Immature natural killer cell (primary cell): Measurements from ENCODE around the gene EPB41L1. TPM values are rescaled to one million over a fixed set of nuclear protein-coding genes. Genes with fewer than 3 reads are reported as not detected.

ENCODE experiments used
- DNase-seq, 3 donors: peaks; one replicate each; pipeline ENCODE4 v3.0.0; 2022; ENCODE audit warnings: mixed read lengths in 1 of 3
- H3K27ac Mint-ChIP-seq, 6 donors: one replicate each; pipeline ENCODE4 v1.8.0; 2020; ENCODE audit warnings: mixed read lengths in 6 of 6, mild to moderate bottlenecking in 5 of 6, inconsistent platforms in 4 of 6, moderate library complexity in 3 of 6
- H3K27me3 Mint-ChIP-seq, 3 donors: one replicate each; pipeline ENCODE4 v1.8.0; 2020 to 2021; ENCODE audit warnings: low read depth in 3 of 3, mild to moderate bottlenecking in 3 of 3, mixed read lengths in 3 of 3, moderate library complexity in 3 of 3, inconsistent platforms in 1 of 3
- H3K36me3 Mint-ChIP-seq, 3 donors: one replicate each; pipeline ENCODE4 v1.8.0; 2020; ENCODE audit warnings: mixed read lengths in 3 of 3, inconsistent platforms in 2 of 3, mild to moderate bottlenecking in 2 of 3
- H3K4me1 Mint-ChIP-seq, 2 donors: one replicate each; pipeline ENCODE4 v1.8.0; 2020; ENCODE audit warnings: inconsistent platforms in 2 of 2, mild to moderate bottlenecking in 2 of 2, mixed read lengths in 2 of 2, moderate library complexity in 1 of 2
- H3K4me3 Mint-ChIP-seq, 5 donors: one replicate each; pipeline ENCODE4 v1.8.0; 2020; ENCODE audit warnings: mild to moderate bottlenecking in 5 of 5, mixed read lengths in 5 of 5, inconsistent platforms in 3 of 5, moderate library complexity in 3 of 5
- H3K9me3 Mint-ChIP-seq, 6 donors: one replicate each; pipeline ENCODE4 v1.8.0; 2020; ENCODE audit warnings: mild to moderate bottlenecking in 6 of 6, mixed read lengths in 6 of 6, inconsistent platforms in 4 of 6, moderate library complexity in 3 of 6
- polyA plus RNA-seq, 3 donors: library from polyadenylated mRNA; unstranded; fragments of 300-500 nt; fragmentation: Illumina TruSeq; gene quantifications; one replicate each; pipeline ENCODE4 v1.2.3, GENCODE V29; 2021

The EPB41L1 gene
- not detected for polyA plus RNA-seq

DNA sequence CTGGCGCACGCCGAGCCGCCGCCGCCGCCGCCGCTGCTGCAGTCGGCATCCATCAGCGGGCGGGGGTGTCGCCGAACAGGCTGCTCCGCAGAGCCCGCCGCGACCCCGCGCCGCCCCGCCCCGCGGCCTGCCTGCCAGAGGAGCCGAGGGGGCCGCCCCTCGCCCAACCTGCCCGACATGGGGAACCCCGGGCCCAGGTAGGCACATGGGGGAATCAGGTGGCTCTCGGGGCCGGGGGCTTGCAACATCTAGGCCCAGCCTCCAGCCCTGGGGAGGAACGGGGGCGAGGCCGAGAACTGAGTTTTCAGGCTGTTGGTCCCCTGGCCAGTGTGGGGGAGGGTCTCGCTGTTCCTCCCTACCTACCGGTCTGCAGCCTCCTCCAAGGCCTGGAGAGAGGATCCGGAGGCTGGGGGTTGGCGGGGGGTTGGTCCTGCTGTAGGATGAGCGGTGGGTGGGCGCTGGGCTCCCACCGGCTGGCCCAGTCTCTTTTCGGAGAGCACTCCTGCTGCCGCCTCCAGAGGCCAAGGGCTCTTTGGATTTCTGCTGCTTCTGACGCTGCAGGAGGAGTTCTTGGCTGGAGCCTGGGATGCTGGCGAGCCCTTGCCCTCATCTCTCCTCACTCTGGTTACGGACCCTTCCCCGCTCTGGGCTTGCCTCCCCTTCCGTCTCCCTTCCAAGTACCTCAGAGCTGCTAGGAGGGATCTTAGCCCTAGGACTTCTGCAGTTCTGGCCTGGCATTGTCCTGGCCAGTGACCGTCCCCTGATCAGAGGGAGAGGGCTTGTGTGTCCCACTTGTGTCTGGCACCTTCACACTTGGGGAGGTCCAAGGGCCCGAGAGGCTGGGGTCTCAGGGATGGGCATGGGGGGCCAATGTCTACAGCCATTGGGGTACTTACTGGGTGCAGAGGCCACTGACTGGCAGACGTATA is at the start of gene EPB41L1:
EPB41L1 (plus strand) TSS at position 41 of the 929 bp plus-strand sequence. CDS start 19,038 bp downstream, outside the sequence.
- H3K27ac Mint-ChIP-seq = no peak within 1 kb of the TSS
- H3K27me3 Mint-ChIP-seq = peaks cover 0 to 18% (median 7%) of the 10 kb centered on the region in 3 donors

DNA sequence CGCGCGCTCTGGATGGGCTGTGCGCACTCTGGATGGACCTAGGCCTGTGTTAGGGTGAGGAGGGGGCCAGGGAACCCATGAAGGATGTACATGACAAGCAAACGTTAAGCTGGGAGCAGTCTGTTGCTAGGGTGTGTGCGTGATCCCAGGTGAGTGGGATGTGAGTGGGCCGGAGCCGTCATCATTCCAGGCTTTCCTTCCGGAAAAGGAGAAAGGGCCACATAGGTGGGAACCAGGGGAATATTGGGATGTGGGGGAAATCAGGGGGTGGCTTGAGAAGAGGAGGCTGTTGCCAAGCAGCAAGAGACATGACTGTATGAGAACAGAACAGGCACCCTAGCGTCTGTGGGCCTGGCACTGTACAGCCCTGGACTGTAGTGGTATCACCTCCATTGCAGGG is 49.7 kb upstream of the EPB41L1 start:
- H3K36me3 Mint-ChIP-seq = no peaks in the 10 kb centered on the region
- no peaks in the 10 kb centered on the region for H3K4me1 Mint-ChIP-seq
- peaks cover 0 to 3% (median 2%) of the 10 kb centered on the region in 3 donors for H3K27me3 Mint-ChIP-seq
- DNase-seq = no peak
- no peaks in the 10 kb centered on the region for H3K9me3 Mint-ChIP-seq
- H3K4me3 Mint-ChIP-seq = no peak overlapping the region
- no peak overlapping the region for H3K27ac Mint-ChIP-seq

More for the DNA sequence above, at the start of gene EPB41L1:
- DNase-seq = no peak
- peak within 1 kb of the TSS; percentile 27 to 81 (median 69) for H3K4me3 Mint-ChIP-seq
- peaks cover 0 to 2% (median 0%) of the 10 kb centered on the region in 6 donors for H3K9me3 Mint-ChIP-seq
- H3K4me1 Mint-ChIP-seq = peaks cover 0 to 4% of the 10 kb centered on the region in 2 donors
- H3K36me3 Mint-ChIP-seq = peaks cover 0 to 3% (median 0%) of the 10 kb centered on the region in 3 donors

DNA sequence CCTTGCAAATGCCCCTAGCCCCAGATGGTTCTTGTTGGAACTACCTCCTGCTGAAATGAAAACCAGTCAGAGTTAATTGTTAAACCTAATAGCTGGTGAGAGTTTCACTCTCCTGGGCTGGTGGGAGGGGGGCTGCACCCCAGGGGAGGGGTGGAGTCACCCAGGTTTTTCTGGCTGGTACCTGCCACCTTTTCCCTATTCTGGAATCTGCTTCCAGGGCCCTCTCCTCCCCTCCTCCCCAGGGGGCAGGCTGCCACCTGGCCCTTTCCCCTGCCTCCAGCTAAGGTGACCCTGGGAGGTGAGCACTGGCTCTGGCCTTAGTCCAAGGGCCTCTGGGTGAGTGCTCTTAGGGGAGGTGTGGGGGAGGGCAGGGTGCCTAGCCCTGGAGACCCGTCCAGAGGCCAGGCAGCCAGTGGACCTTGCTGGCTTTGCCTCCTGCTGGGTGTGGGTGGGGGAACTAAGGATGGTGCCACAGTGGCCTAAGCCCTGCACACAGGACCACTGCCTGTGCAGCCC is 48.8 kb upstream of the EPB41L1 start:
- no peaks in the 10 kb centered on the region for H3K4me1 Mint-ChIP-seq

DNA sequence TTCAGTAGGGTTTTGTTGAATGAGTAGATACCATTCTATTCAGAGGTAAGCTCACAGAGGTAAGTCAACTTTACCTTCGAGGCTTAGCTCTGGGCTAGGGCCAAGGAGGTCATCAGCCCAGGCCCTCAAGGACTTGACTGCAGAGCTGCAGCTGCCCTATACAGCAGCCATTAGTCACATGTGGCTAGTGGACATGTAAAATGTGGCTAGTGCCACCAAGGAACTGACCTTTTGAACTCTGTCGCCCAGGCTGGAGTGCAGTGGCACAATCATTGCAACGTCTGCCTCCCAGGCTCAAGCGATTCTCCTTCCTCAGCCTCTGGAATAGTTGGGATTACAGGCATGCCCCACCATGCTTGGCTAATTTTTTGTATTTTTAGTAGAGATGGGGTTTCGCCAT is 47.9 kb upstream of the EPB41L1 start:
- Mint-ChIP-seq H3K4me1 (no peaks in the 10 kb centered on the region), H3K9me3 (no peaks in the 10 kb centered on the region), H3K27ac (no peak overlapping the region), H3K36me3 (no peaks in the 10 kb centered on the region), H3K27me3 (peaks cover 0 to 2% (median 1%) of the 10 kb centered on the region in 3 donors), H3K4me3 (no peak overlapping the region)
- no peak for DNase-seq

More for the DNA sequence above, 48.8 kb upstream of the EPB41L1 start:
- no peaks in the 10 kb centered on the region for H3K9me3 Mint-ChIP-seq
- no peak for DNase-seq
- H3K27ac Mint-ChIP-seq = no peak overlapping the region
- no peaks in the 10 kb centered on the region for H3K36me3 Mint-ChIP-seq
- H3K27me3 Mint-ChIP-seq = peaks cover 0 to 2% (median 1%) of the 10 kb centered on the region in 3 donors
- H3K4me3 Mint-ChIP-seq = no peak overlapping the region

DNA sequence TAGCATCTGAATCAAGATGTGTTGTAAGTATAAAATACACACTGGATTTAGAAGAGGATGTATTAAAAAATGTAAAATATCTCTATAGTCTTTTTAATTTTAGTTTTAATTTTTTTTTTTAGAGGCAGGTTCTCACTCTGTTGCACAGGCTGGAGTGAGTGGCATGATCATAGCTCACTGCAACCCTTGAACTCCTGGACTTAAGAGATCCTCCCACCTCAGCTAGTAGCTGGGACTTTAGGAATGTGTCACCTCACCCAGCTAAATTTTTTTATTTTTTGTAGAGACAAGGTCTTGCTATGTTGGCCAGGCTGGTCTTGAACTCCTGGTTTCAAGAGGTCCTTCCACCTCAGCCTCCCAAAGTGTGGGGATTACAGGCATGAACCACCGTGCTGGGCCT is 46.7 kb upstream of the EPB41L1 start:
- Mint-ChIP-seq H3K36me3 (no peaks in the 10 kb centered on the region), H3K9me3 (no peaks in the 10 kb centered on the region), H3K27ac (no peak overlapping the region), H3K4me3 (no peak overlapping the region), H3K27me3 (peaks cover 0 to 2% (median 0%) of the 10 kb centered on the region in 3 donors), H3K4me1 (no peaks in the 10 kb centered on the region)
- DNase-seq = no peak

DNA sequence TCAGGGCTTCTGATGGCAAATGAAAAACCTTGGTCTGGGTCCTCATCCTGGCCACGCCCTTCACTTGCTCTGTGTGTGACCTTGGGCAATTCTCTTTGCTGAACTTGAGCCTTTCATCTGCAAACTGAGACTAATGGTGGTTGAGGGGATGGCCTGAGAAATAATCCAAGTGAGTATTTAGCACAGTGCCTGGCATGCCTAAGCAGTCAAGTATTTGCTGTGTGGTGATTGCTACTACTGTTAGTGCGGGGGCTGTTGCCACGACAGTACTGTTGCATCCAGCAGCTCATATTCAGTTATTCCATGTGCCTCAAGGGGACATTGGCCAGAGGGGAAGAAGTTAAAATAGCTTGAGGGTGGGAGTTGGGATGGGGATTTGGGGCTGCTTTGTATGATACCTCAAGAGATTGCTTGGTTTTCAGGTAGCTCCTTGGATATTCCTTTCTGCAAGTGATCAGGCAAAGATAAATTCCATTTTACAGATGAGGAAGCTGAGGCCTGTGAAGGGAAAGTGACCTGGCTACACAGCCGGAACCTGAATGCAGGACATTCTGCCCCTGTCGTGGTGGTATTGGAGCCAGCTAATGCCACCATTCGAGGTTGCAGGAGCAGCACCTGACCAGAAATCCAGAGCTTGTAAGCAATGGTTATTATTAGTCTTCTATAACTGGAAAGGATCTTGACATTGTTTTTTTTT is 45.1 kb upstream of the EPB41L1 start:
- H3K36me3 Mint-ChIP-seq = no peaks in the 10 kb centered on the region
- H3K4me3 Mint-ChIP-seq = no peak overlapping the region
- H3K27ac Mint-ChIP-seq = no peak overlapping the region
- DNase-seq = no peak
- H3K9me3 Mint-ChIP-seq = no peaks in the 10 kb centered on the region
- no peaks in the 10 kb centered on the region for H3K4me1 Mint-ChIP-seq
- H3K27me3 Mint-ChIP-seq = peaks cover 0 to 3% (median 0%) of the 10 kb centered on the region in 3 donors

DNA sequence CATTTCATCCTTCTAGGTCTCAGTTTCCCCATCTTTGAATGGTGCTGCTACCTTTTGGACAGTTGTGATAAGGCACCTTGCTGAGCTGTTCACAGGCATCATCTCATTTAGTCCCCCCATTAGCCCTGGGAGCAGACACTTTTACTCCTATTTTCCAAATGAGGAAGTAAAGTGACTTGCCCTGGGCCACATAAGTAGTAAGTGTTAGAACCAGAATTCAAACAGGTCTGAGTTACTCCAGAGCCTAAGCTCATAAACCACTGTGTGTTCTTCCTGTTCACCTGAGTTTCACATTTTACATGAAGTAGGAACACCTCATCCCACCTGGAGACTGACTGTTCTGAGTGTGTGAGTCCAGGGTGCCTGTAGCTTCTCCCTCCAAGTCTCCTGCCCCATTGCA is 43.5 kb upstream of the EPB41L1 start:
- no peak for DNase-seq
- Mint-ChIP-seq H3K36me3 (no peaks in the 10 kb centered on the region), H3K4me3 (no peak overlapping the region), H3K9me3 (no peaks in the 10 kb centered on the region), H3K27me3 (peaks cover 0 to 3% (median 1%) of the 10 kb centered on the region in 3 donors), H3K27ac (no peak overlapping the region), H3K4me1 (no peaks in the 10 kb centered on the region)

DNA sequence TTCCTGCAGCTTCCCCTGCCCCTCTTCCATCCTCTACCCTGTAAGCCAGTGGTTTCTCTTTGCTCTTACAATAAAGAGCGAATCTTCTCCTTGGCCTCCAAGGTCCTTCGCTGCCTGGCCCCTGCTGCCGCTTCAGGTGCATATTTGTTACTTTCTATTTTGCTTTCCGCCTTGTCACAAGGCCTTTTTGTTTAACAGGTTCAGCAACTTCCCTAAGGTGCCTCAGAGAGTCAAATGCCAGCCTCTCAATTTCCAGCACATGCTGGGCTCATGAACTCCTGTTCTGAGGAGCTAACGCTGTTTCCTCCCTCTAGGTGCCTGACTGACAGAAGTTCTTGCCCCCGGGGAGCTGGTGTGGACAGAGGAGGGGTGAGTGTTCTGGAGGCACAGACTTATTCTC is 42.4 kb upstream of the EPB41L1 start:
- H3K27ac Mint-ChIP-seq = no peak overlapping the region

DNA sequence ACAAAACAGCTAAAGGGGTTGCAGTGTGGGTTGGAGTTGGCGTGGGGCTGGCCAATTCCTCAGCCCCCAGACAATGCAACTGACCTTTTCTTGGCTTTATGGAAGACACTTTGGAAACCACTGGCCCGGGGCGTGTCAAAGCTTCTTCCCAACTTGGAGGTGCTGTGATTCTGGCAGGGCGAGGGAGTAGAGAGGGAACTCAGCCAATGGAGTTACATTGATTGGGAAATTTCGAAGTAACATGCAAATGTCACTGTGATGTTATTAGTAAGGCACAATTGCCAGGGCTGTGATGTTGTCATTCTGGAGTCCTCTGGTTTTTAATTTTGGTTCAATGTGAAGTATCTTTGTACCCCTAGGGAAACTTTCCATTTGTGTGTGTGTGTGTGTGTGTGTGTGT is 41.5 kb upstream of the EPB41L1 start:
- Mint-ChIP-seq H3K4me3 (no peak overlapping the region), H3K9me3 (no peaks in the 10 kb centered on the region)

More for the DNA sequence above, 42.4 kb upstream of the EPB41L1 start:
- H3K4me1 Mint-ChIP-seq = no peaks in the 10 kb centered on the region
- H3K4me3 Mint-ChIP-seq = no peak overlapping the region
- H3K36me3 Mint-ChIP-seq = no peaks in the 10 kb centered on the region
- H3K27me3 Mint-ChIP-seq = peaks cover 1 to 3% (median 1%) of the 10 kb centered on the region in 3 donors
- no peak for DNase-seq
- H3K9me3 Mint-ChIP-seq = no peaks in the 10 kb centered on the region

DNA sequence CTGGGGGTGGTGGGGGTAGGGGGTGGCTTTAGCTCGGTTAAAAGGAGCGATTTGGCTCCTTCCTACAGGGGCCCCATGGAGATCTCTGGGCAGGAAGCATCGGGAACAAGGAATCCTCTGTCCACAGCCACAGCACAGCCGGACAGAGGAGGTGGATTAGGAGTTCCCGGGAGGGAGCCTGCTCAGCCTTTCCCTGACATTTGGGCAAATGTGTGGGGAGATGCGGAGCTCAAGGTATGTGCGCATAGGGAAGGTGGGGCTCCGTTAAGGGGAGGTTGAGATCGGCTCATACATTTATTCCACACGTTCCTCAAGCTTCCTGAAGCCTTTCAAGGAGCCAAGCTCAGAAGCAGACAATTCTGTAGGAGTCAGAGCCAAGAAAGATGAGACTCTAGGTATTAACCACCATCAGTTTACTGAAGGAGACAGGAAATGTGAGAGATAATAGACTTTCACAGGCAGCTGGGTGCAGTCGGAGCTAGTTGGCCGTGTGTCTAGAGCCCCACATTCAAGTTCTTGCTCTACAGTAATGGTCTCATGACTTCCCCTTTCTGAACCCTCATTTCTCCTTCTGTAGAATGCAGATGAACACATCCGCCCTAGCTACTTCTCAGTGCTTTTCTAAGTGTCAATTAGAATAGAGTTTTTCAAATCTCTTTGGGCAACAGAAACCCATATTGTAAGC is 40.8 kb upstream of the EPB41L1 start:
- DNase-seq = no peak
- Mint-ChIP-seq H3K36me3 (no peaks in the 10 kb centered on the region), H3K9me3 (no peaks in the 10 kb centered on the region), H3K4me3 (no peak overlapping the region), H3K27ac (no peak overlapping the region), H3K4me1 (no peaks in the 10 kb centered on the region), H3K27me3 (peaks cover 1 to 3% (median 2%) of the 10 kb centered on the region in 3 donors)

More for the DNA sequence above, 41.5 kb upstream of the EPB41L1 start:
- no peaks in the 10 kb centered on the region for H3K4me1 Mint-ChIP-seq
- H3K27me3 Mint-ChIP-seq = peaks cover 1 to 3% (median 2%) of the 10 kb centered on the region in 3 donors
- H3K27ac Mint-ChIP-seq = no peak overlapping the region
- DNase-seq = no peak
- H3K36me3 Mint-ChIP-seq = no peaks in the 10 kb centered on the region

DNA sequence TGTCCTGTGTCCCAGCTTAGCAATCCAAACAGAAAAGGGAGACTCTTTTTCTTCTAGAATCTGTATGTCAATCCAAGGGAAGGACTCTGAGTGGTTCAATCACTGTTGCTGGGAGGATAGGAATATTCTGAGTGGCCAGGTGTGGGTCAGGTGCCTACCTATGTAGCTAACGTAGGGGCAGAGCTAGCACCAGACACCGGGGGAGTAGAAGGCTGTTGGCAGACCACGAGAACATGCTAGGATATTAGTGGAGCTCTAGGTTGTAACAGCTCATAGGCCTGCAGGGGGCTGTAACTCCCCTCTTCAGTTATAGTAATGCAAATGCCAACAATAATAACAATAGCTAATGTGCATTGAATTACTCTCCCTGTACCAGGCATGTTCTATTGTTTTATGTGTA is 39.8 kb upstream of the EPB41L1 start:
- Mint-ChIP-seq H3K4me3 (no peak overlapping the region), H3K36me3 (no peaks in the 10 kb centered on the region), H3K9me3 (no peaks in the 10 kb centered on the region), H3K27ac (no peak overlapping the region), H3K27me3 (peaks cover 1 to 3% (median 2%) of the 10 kb centered on the region in 3 donors), H3K4me1 (no peaks in the 10 kb centered on the region)
- DNase-seq = no peak

DNA sequence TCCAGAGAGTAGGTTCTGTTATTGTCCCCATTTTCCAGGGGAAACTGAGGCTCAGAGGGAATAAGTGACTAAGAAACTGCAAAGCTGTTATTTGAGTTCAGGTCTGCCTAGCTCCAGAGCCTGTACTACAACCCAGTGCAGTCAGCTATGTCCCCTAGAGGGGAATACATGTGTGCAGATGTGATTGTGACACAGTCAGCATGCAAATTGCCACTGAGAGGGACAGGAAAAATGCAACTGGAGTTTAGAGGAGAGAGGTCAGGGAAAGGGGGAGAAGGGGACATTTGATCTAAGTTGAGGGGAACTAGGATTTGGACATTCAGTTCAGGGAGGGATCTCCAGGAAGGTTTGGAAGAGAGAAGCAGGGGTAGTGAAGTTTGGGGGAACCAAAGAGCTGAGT is 38.6 kb upstream of the EPB41L1 start:
- Mint-ChIP-seq H3K27ac (no peak overlapping the region), H3K4me3 (no peak overlapping the region), H3K4me1 (no peaks in the 10 kb centered on the region), H3K27me3 (peaks cover 2 to 5% (median 2%) of the 10 kb centered on the region in 3 donors), H3K36me3 (no peaks in the 10 kb centered on the region), H3K9me3 (peaks cover 0 to 1% (median 0%) of the 10 kb centered on the region in 6 donors)
- no peak for DNase-seq

DNA sequence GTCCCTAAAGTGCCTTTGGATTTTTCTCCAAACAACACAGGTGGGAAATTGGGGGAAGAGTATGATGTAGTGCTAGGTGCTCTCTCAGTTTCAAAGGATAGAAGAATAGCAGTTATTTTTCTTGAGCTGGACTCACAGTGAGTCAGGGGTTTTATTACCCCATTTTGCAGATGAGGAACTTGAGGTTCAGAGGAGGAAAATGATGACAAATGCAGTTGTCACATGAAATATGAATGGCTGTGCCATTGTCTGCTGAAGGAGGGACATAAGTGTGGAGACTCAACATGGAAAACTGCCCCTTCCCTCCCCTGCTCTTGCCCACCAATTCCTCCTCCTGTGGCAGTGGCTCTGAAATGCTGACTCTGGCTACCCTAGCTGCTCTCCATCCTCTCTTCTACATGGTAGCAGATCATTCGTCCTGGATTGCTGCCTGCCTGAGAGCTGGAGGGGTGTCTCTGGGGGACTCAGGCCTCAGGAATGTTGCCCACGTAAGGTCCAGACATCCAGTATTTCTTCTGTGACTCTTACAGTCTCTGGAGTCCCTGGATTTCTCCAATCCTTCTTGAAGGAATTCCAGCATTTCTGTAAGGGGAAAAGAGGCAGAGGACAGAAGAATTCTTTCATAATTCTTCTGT is 37.6 kb upstream of the EPB41L1 start:
- Mint-ChIP-seq H3K27ac (no peak overlapping the region), H3K4me1 (no peaks in the 10 kb centered on the region), H3K36me3 (no peaks in the 10 kb centered on the region), H3K27me3 (peaks cover 2 to 9% (median 5%) of the 10 kb centered on the region in 3 donors), H3K9me3 (peaks cover 0 to 1% (median 0%) of the 10 kb centered on the region in 6 donors), H3K4me3 (no peak overlapping the region)
- no peak for DNase-seq
